NCI-H748 (cell line): Measurements from ENCODE around the gene ZFYVE1.

ENCODE experiments used
- DNase-seq: peaks from one replicate; lab custom pipeline; 2025; ENCODE audit not compliant: unreplicated experiment; lab: John Stamatoyannopoulos, UW

ZFYVE1 gene

GRCh38 chr14:73003681-73004080 lies 23.2 kb downstream of the ZFYVE1 start:
- DNase-seq: no peak

GRCh38 chr14:73000073-73000472 lies 26.8 kb downstream of the ZFYVE1 start:
- no peak for DNase-seq

GRCh38 chr14:72999316-72999715 lies 27.6 kb downstream of the ZFYVE1 start:
- no peak for DNase-seq

- no peak for DNase-seq
These were observed 28.5 kb downstream of the ZFYVE1 start for GRCh38 chr14:72998252-72998903.

- DNase-seq: no peak
These were observed 30.0 kb downstream of the ZFYVE1 start for GRCh38 chr14:72996916-72997315.

GRCh38 chr14:72990171-72990570 lies 36.7 kb downstream of the ZFYVE1 start:
- DNase-seq: no peak

- peak; percentile 9 for DNase-seq
These were observed 40.0 kb downstream of the ZFYVE1 start for GRCh38 chr14:72986857-72987256.

- no peak for DNase-seq
These were observed 40.7 kb downstream of the ZFYVE1 start for GRCh38 chr14:72986214-72986613.

GRCh38 chr14:72982146-72982708 lies 44.7 kb downstream of the ZFYVE1 start:
- DNase-seq: no peak

- DNase-seq: no peak
These were observed 46.0 kb downstream of the ZFYVE1 start for GRCh38 chr14:72980863-72981262.

- DNase-seq: no peak
These were observed 48.0 kb downstream of the ZFYVE1 start for GRCh38 chr14:72978856-72979255.

GRCh38 chr14:72975770-72976169 lies 51.1 kb downstream of the ZFYVE1 start:
- no peak for DNase-seq

GRCh38 chr14:72974661-72975060 lies 52.2 kb downstream of the ZFYVE1 start:
- no peak for DNase-seq

- DNase-seq: no peak
These were observed 56.0 kb downstream of the ZFYVE1 start for GRCh38 chr14:72970824-72971434.

- DNase-seq: no peak
These were observed 56.8 kb downstream of the ZFYVE1 start for GRCh38 chr14:72970058-72970630.

- no peak for DNase-seq
These were observed 58.6 kb downstream of the ZFYVE1 start for GRCh38 chr14:72968316-72968715.

- no peak for DNase-seq
These were observed 60.9 kb downstream of the ZFYVE1 start for GRCh38 chr14:72966038-72966437.

GRCh38 chr14:72965249-72965648 lies 61.7 kb downstream of the ZFYVE1 start:
- DNase-seq: no peak

- DNase-seq: peak; percentile 89
These were observed 64.0 kb downstream of the ZFYVE1 start for GRCh38 chr14:72962829-72963312.

- peak; percentile 74 for DNase-seq
These were observed 64.6 kb downstream of the ZFYVE1 start for GRCh38 chr14:72962336-72962754.

- no peak for DNase-seq
These were observed 65.1 kb downstream of the ZFYVE1 start for GRCh38 chr14:72961579-72962335.
